HepG2 (cell line): ENCODE data around the gene FGF19. TPM values are rescaled to one million over a fixed set of nuclear protein-coding genes. Genes with fewer than 3 reads are reported as not detected.

Experiments
- ARNT2 ChIP-seq: sonication (generic); formaldehyde crosslinking; IDR thresholded peaks from 2 replicates; pipeline ENCODE4 v1.8.0; 2022; ENCODE audit warnings: mild to moderate bottlenecking, low read depth, missing genetic modification reagents, moderate library complexity
- HNRNPL ChIP-seq: fragments of 200-400 bp; formaldehyde crosslinking; IDR thresholded peaks from 2 replicates; pipeline ENCODE4 v1.6.1; 2017; ENCODE audit warnings: mild to moderate bottlenecking, low read depth, low read length
- HOXA5 ChIP-seq: sonication (generic); formaldehyde crosslinking; IDR thresholded peaks from 2 replicates; pipeline ENCODE4 v1.4.0; 2020; ENCODE audit warnings: missing genetic modification reagents
- KLF9 ChIP-seq: IDR thresholded peaks from 2 replicates; pipeline ENCODE4 v1.6.1; 2016; ENCODE audit warnings: low read depth
- MXD4 ChIP-seq: IDR thresholded peaks from 2 replicates; pipeline ENCODE4 v1.6.1; 2016; ENCODE audit warnings: mild to moderate bottlenecking, missing biosample characterization, missing genetic modification reagents
- NFKBIZ ChIP-seq: IDR thresholded peaks from 2 replicates; pipeline ENCODE4 v1.6.1; 2018; ENCODE audit warnings: missing genetic modification reagents, missing compliant biosample characterization
- NFYB ChIP-seq: sonication (generic); formaldehyde crosslinking; IDR thresholded peaks from 2 replicates; pipeline ENCODE4 v1.4.0; 2020; ENCODE audit warnings: missing genetic modification reagents
- SCMH1 ChIP-seq: sonication (generic); formaldehyde crosslinking; IDR thresholded peaks from 2 replicates; pipeline ENCODE4 v1.9.0; 2021; ENCODE audit warnings: missing genetic modification reagents, mild to moderate bottlenecking, borderline replicate concordance
- SPEN ChIP-seq: sonication (generic); formaldehyde crosslinking; IDR thresholded peaks from 2 replicates; pipeline ENCODE4 v1.5.1; 2020; ENCODE audit warnings: low read depth, mild to moderate bottlenecking, missing genetic modification reagents
- STAT5B ChIP-seq: sonication (generic); formaldehyde crosslinking; IDR thresholded peaks from 2 replicates; pipeline ENCODE4 v1.4.0; 2020; ENCODE audit warnings: missing genetic modification reagents
- TBP ChIP-seq: sonication (generic); formaldehyde crosslinking; IDR thresholded peaks from 2 replicates; pipeline ENCODE4 v1.5.0; 2020; ENCODE audit warnings: missing genetic modification reagents
- THYN1 ChIP-seq: sonication (generic); formaldehyde crosslinking; IDR thresholded peaks from 2 replicates; pipeline ENCODE4 v1.8.1; 2023; ENCODE audit warnings: low read depth, mild to moderate bottlenecking, moderate library complexity, missing genetic modification reagents, borderline replicate concordance
- ZNF205 ChIP-seq: IDR thresholded peaks from 2 replicates; pipeline ENCODE4 v1.6.1; 2018; ENCODE audit warnings: missing biosample characterization, missing genetic modification reagents
- ZNF570 ChIP-seq: sonication (generic); formaldehyde crosslinking; IDR thresholded peaks from 2 replicates; pipeline ENCODE4 v1.4.0; 2020; ENCODE audit warnings: mild to moderate bottlenecking, missing genetic modification reagents, borderline replicate concordance
- ZNF572 ChIP-seq: sonication (generic); formaldehyde crosslinking; IDR thresholded peaks from 2 replicates; pipeline ENCODE4 v1.5.1; 2020; ENCODE audit warnings: mild to moderate bottlenecking, missing genetic modification reagents
- ZNF644 ChIP-seq: IDR thresholded peaks from 2 replicates; pipeline ENCODE4 v1.6.1; 2016; ENCODE audit warnings: low read depth
- ZNF709 ChIP-seq: sonication (generic); formaldehyde crosslinking; IDR thresholded peaks from 2 replicates; pipeline ENCODE4 v1.5.0; 2020; ENCODE audit warnings: mild to moderate bottlenecking, missing genetic modification reagents
- polyA plus RNA-seq, 8 experiments: library from polyadenylated mRNA; depleted of rRNA in 3 of 8; stranded (reverse) in 7 of 8; unstranded in 1 of 8; fragments of >200 nt; fragmentation: Illumina TruSeq in 4 of 8; extraction: Trizol in 4 of 8; gene quantifications; 2 replicates each; pipeline versions ENCODE4 v1.2.1 to v1.2.3, GENCODE V29; 2011 to 2016; ENCODE audit warnings: low read depth in 4 of 8, missing spikeins in 1 of 8, mixed read lengths in 1 of 8; ENCODE audit not compliant: insufficient read depth in 1 of 8
- total RNA-seq, 5 experiments: library from RNA; depleted of rRNA; stranded (reverse); fragments of >200 nt; fragmentation: Illumina TruSeq; extraction: Trizol; gene quantifications; 2 replicates each; pipeline ENCODE4 v1.2.3, GENCODE V29; 2016; ENCODE audit warnings: low read depth in 1 of 5
- TF ChIP-seq, protein P1 (sequence below): sonication (generic); formaldehyde crosslinking; IDR thresholded peaks from 2 replicates; pipeline ENCODE4 v1.5.0; 2020; ENCODE audit warnings: mild to moderate bottlenecking, missing genetic modification reagents, borderline replicate concordance
- TF ChIP-seq, protein P2 (sequence below): sonication (generic); formaldehyde crosslinking; IDR thresholded peaks from 2 replicates; pipeline ENCODE4 v1.4.0; 2020; ENCODE audit warnings: mild to moderate bottlenecking, missing genetic modification reagents

FGF19 gene
- total and polyA plus RNA-seq, 2 of the 13 experiments (the other 11 are each of a cell fraction or from before 2014, with no cell fraction given), result 0.07 TPM; not detected in 1

DNA sequence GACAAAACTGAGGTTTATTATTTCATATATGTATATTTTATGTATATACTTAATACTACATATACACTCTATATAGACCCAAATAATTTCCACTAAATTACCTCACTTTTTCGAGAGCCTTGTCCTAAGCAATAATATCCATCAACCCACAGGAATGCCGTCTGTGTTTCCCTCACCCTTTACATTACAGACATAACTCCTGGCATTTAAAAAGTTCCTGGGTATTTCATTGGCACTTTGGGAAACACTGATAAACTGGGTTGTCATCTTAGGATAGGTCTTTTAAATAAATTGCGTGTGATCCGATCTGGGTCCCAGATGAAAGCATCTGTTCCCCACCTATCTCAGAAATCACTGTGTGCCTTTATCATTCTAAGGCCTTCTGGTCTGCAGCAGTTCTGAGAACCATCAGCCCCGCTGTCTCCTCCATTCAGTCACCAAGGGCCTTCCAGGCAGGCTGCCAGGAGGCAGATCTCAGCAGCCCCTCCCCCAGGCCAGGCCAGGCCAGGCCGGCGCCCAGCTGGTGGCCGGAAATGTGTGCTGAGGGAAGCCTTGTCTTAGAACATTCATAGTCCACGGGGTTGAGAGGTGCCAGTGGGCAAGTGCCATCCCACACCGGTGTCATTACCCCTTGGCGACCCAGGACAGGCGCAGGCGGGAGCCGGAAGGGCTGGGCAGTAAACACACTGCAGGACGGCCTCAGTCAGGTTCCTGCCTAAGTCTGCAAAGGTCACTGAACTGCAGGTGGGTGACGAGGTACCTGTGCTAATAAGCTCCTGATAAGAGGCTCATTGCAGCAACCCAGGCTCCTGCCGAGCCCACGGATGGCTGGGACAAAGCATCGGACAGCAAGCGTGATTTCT is 3.3 kb downstream of the FGF19 start (continued):
- TF ChIP-seq HOXA5 (no peak), ZNF205 (0 out of 2 replicates have a peak, but pooled peaks have one; percentile 15), STAT5B (CRISPR knock-in tag) (no peak), ZNF709 (CRISPR knock-in tag) (no peak), ARNT2 (CRISPR knock-in tag) (no peak), SPEN (CRISPR knock-in tag) (peak; percentile 53; the same call in 1 of the 2 replicates), HNRNPL (peak; percentile 97), SCMH1 (CRISPR knock-in tag) (no peak), NFKBIZ (no peak), MXD4 (no peak), THYN1 (CRISPR knock-in tag) (no peak), TBP (CRISPR knock-in tag) (no peak), ZNF570 (no peak), KLF9 (CRISPR knock-in tag) (no peak), ZNF572 (CRISPR knock-in tag) (no peak), ZNF644 (CRISPR knock-in tag) (no peak), NFYB (no peak)
- TF ChIP-seq, protein P1, sequence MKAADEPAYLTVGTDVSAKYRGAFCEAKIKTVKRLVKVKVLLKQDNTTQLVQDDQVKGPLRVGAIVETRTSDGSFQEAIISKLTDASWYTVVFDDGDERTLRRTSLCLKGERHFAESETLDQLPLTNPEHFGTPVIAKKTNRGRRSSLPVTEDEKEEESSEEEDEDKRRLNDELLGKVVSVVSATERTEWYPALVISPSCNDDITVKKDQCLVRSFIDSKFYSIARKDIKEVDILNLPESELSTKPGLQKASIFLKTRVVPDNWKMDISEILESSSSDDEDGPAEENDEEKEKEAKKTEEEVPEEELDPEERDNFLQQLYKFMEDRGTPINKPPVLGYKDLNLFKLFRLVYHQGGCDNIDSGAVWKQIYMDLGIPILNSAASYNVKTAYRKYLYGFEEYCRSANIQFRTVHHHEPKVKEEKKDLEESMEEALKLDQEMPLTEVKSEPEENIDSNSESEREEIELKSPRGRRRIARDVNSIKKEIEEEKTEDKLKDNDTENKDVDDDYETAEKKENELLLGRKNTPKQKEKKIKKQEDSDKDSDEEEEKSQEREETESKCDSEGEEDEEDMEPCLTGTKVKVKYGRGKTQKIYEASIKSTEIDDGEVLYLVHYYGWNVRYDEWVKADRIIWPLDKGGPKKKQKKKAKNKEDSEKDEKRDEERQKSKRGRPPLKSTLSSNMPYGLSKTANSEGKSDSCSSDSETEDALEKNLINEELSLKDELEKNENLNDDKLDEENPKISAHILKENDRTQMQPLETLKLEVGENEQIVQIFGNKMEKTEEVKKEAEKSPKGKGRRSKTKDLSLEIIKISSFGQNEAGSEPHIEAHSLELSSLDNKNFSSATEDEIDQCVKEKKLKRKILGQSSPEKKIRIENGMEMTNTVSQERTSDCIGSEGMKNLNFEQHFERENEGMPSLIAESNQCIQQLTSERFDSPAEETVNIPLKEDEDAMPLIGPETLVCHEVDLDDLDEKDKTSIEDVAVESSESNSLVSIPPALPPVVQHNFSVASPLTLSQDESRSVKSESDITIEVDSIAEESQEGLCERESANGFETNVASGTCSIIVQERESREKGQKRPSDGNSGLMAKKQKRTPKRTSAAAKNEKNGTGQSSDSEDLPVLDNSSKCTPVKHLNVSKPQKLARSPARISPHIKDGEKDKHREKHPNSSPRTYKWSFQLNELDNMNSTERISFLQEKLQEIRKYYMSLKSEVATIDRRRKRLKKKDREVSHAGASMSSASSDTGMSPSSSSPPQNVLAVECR (CRISPR knock-in tag), result peak; percentile 55; the same call in 1 of the 2 replicates
- TF ChIP-seq, protein P2, sequence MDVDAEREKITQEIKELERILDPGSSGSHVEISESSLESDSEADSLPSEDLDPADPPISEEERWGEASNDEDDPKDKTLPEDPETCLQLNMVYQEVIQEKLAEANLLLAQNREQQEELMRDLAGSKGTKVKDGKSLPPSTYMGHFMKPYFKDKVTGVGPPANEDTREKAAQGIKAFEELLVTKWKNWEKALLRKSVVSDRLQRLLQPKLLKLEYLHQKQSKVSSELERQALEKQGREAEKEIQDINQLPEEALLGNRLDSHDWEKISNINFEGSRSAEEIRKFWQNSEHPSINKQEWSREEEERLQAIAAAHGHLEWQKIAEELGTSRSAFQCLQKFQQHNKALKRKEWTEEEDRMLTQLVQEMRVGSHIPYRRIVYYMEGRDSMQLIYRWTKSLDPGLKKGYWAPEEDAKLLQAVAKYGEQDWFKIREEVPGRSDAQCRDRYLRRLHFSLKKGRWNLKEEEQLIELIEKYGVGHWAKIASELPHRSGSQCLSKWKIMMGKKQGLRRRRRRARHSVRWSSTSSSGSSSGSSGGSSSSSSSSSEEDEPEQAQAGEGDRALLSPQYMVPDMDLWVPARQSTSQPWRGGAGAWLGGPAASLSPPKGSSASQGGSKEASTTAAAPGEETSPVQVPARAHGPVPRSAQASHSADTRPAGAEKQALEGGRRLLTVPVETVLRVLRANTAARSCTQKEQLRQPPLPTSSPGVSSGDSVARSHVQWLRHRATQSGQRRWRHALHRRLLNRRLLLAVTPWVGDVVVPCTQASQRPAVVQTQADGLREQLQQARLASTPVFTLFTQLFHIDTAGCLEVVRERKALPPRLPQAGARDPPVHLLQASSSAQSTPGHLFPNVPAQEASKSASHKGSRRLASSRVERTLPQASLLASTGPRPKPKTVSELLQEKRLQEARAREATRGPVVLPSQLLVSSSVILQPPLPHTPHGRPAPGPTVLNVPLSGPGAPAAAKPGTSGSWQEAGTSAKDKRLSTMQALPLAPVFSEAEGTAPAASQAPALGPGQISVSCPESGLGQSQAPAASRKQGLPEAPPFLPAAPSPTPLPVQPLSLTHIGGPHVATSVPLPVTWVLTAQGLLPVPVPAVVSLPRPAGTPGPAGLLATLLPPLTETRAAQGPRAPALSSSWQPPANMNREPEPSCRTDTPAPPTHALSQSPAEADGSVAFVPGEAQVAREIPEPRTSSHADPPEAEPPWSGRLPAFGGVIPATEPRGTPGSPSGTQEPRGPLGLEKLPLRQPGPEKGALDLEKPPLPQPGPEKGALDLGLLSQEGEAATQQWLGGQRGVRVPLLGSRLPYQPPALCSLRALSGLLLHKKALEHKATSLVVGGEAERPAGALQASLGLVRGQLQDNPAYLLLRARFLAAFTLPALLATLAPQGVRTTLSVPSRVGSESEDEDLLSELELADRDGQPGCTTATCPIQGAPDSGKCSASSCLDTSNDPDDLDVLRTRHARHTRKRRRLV, result no peak
